ENCODE results near the gene TMPRSS5.

TMPRSS5 gene

GRCh38 chr11:113664981-113665710 lies 41.0 kb downstream of the TMPRSS5 start:
- DNase-seq = no peak

DNA sequence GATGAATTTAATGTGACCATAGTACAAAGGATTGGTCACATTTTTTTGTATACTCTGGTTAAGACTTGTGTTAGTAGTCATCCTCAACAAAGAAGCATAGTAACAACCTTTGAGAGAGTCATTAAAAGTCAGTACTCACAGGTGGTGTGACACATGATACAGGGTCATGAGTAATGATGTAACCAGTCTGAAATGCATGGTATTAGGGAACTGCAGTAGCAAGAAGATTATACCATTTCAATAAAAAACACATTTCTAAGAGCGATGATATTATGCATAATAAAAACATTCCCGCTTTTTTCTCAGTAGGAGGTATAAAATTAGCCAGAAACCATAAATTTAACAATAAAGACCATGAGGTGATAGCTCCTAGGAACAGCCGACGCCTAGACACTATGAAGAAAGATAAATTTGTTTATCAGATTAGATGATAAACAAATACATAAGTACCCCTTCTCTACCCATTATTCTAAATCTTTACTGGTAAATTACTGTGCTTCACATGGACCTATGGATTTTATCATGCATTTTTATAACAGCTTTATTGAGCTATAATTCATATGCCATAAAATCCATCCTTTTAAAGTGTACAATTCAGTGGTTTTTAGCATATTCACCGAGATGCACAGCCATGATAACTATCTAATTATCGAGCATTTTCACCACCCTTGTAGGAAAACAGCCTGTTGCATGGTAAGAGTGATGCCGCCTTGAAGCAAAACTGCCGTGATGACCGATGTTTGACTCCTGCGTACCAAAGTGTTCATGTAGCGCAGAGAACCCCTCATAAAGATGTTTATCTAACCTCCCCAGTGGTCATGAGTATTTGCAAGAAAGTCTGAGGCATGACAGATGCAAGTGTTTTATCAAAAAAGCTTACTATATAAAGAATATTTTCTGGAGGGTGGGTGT lies 41.8 kb downstream of the TMPRSS5 start:
- DNase-seq = no peak

- DNase-seq = no peak
These were observed 42.5 kb downstream of the TMPRSS5 start for GRCh38 chr11:113663567-113663966.

GRCh38 chr11:113655771-113656170 lies 50.3 kb downstream of the TMPRSS5 start:
- no peak for DNase-seq

- no peak for DNase-seq
These were observed 55.1 kb downstream of the TMPRSS5 start for GRCh38 chr11:113651023-113651422.

DNA sequence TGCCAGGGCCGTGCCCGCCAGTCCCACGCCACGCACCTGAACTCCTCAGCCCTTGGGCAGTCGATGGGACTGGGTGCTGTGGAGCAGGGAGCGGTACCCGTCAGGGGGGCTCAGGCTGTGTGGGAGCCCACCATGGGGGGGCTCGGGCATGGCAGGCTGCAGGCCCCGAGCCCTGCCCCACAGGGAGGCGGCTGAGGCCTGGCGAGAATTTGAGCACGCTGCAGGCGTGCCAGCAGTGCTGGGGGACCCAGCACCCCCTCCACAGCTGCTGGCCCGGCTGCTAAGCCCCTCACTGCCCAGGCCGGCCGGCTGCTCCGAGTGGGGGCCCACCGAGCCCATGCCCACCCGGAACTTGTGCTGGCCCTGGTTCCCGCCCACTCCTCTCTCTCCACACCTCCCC lies 56.8 kb downstream of the TMPRSS5 start:
- DNase-seq = no peak

DNA sequence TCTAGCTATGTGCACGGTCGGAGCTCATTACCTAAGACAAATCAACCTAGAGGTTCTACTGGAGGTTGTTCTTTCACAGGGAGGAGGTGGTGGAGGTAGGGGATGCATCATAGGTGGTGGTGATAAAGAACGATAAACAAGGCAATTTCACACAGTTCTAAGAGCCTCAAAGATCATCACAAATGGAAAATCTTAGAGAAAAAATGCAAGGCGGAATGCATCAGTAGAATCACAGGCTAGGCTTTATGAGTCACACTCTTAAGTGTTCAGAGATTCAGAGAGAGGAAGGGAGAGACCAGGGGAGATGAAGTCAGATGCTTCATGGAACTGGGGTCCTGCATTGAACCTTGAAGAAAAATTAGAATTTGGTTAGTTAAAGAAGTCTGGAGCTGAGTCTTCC lies 58.3 kb downstream of the TMPRSS5 start:
- no peak for DNase-seq

GRCh38 chr11:113647108-113647507 lies 59.0 kb downstream of the TMPRSS5 start:
- no peak for DNase-seq

DNA sequence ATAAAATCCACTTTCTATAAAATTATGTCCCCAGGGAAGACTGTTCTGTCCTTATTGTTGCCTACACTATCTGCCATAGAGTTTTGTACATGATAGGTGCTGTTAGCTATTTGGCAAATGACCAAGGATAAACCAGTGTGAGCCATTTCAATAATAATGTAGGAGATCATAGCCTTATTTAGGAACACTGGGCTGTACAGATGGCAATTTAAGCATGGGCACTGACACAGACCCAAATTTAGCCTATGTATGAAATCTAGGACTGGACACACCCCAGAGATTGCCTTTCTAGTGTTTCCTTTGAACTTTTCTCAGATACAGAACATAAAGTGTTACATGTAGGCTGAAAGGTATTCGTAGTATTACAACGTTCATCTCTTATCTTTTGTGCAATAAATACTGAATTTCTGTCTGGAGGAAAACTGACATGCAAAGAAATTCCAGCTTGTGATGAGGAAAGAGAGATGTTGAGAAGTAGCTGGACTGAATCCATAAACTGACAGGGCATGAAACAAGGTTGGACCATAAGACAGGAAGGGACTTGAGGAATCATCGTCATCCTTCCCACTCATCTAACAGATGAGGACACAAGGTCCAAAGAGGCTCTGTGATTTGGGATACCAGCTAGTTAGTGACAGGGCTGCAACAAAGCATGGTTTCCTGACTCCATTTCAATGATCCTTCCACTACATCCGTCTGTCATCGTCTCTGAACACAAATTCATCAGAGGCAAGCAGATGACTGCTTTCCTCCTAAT lies 60.3 kb downstream of the TMPRSS5 start:
- DNase-seq = no peak

- DNase-seq = no peak
These were observed 61.5 kb downstream of the TMPRSS5 start for GRCh38 chr11:113644605-113645004.

DNA sequence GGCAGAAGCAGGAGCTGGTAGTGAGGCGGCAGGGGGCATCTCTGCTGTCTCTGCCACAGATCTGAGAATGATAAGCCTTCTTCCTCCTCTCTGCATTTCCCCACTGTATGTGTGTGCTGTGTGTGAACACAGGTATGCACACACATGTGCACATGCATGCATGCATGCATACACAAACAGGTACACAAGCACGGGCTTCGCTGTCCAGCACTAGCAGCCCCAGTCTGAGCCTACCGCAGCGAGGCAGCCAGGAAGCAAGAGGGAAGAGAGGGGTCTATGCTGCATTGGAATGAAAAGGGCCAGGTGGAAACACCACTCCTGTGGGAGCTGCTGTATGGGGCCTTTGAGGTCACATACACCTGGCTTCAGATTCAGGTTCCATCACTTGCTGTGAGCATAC lies 62.4 kb downstream of the TMPRSS5 start:
- DNase-seq = no peak

- DNase-seq = no peak
These were observed 63.0 kb downstream of the TMPRSS5 start for GRCh38 chr11:113643006-113643585.

GRCh38 chr11:113642090-113642489 lies 64.0 kb downstream of the TMPRSS5 start:
- no peak for DNase-seq

GRCh38 chr11:113638376-113638775 lies 67.7 kb downstream of the TMPRSS5 start:
- DNase-seq = no peak

GRCh38 chr11:113637636-113638035 lies 68.5 kb downstream of the TMPRSS5 start:
- no peak for DNase-seq

Measured in retina (tissue), 1 donor.